Nephron progenitor cell (in vitro differentiated cells): ENCODE data around the gene RB1.

ENCODE experiments used
- DNase-seq: peaks from one replicate; pipeline ENCODE4 v3.0.0; 2021
- H3K27ac Mint-ChIP-seq: 2 replicates; pipeline ENCODE4 v1.8.0; 2021; ENCODE audit warnings: mild to moderate bottlenecking, moderate library complexity, mixed read lengths
- H3K27me3 Mint-ChIP-seq: 2 replicates; pipeline ENCODE4 v1.8.0; 2021; ENCODE audit warnings: mild to moderate bottlenecking, low read depth, mixed read lengths; ENCODE audit not compliant: poor library complexity
- H3K36me3 Mint-ChIP-seq: 2 replicates; pipeline ENCODE4 v1.8.0; 2021; ENCODE audit warnings: low read depth, mixed read lengths
- H3K4me1 Mint-ChIP-seq: 2 replicates; pipeline ENCODE4 v1.8.0; 2021; ENCODE audit warnings: mixed read lengths
- H3K4me3 Mint-ChIP-seq: 2 replicates; pipeline ENCODE4 v1.8.0; 2021; ENCODE audit warnings: mild to moderate bottlenecking, moderate library complexity, mixed read lengths
- H3K9me3 Mint-ChIP-seq: 2 replicates; pipeline ENCODE4 v1.8.0; 2021; ENCODE audit warnings: mild to moderate bottlenecking, moderate library complexity, mixed read lengths
- CTCF ChIP-seq: fragments of 200-600 bp; sonication (generic); IDR thresholded peaks from 2 replicates; pipeline ENCODE4 v1.5.0; 2021; ENCODE audit warnings: antibody characterized with exemption

Gene RB1

GRCh38 chr13:48518083-48518482, 214.5 kb downstream of the RB1 start:
- Mint-ChIP-seq H3K4me3 (no peak overlapping the region), H3K27ac (no peak overlapping the region), H3K36me3 (peaks cover 43% of the 10 kb centered on the region), H3K9me3 (no peaks in the 10 kb centered on the region), H3K27me3 (no peaks in the 10 kb centered on the region), H3K4me1 (peaks cover 8% of the 10 kb centered on the region)
- DNase-seq, result no peak
- TF ChIP-seq CTCF, result no peak

- no peaks in the 10 kb centered on the region for H3K9me3 Mint-ChIP-seq
- no peak for TF ChIP-seq CTCF
- no peak for DNase-seq
Observed at GRCh38 chr13:48526286-48526685, 222.7 kb downstream of the RB1 start.

GRCh38 chr13:48527955-48528354, 224.4 kb downstream of the RB1 start:
- Mint-ChIP-seq H3K36me3 (no peaks in the 10 kb centered on the region), H3K4me1 (peaks cover 21% of the 10 kb centered on the region), H3K9me3 (no peaks in the 10 kb centered on the region)

More at GRCh38 chr13:48526286-48526685, 222.7 kb downstream of the RB1 start:
- Mint-ChIP-seq H3K36me3 (peaks cover 4% of the 10 kb centered on the region), H3K4me1 (peaks cover 16% of the 10 kb centered on the region), H3K4me3 (no peak overlapping the region), H3K27me3 (no peaks in the 10 kb centered on the region), H3K27ac (no peak overlapping the region)

GRCh38 chr13:48528720-48529119, 225.2 kb downstream of the RB1 start:
- no peak overlapping the region for H3K4me3 Mint-ChIP-seq
- no peaks in the 10 kb centered on the region for H3K36me3 Mint-ChIP-seq
- no peak for DNase-seq

More at GRCh38 chr13:48527955-48528354, 224.4 kb downstream of the RB1 start:
- TF ChIP-seq CTCF, result no peak
- Mint-ChIP-seq H3K27ac (no peak overlapping the region), H3K27me3 (no peaks in the 10 kb centered on the region), H3K4me3 (no peak overlapping the region)
- DNase-seq, result no peak

GRCh38 chr13:48530833-48531232, 227.3 kb downstream of the RB1 start:
- Mint-ChIP-seq H3K27ac (peak overlapping the region; percentile 68), H3K9me3 (no peaks in the 10 kb centered on the region), H3K4me1 (peaks cover 38% of the 10 kb centered on the region), H3K36me3 (no peaks in the 10 kb centered on the region), H3K4me3 (peak overlapping the region; percentile 89), H3K27me3 (no peaks in the 10 kb centered on the region)
- no peak for TF ChIP-seq CTCF
- DNase-seq, result no peak

More at GRCh38 chr13:48528720-48529119, 225.2 kb downstream of the RB1 start:
- Mint-ChIP-seq H3K4me1 (peaks cover 27% of the 10 kb centered on the region), H3K27me3 (no peaks in the 10 kb centered on the region), H3K9me3 (no peaks in the 10 kb centered on the region), H3K27ac (no peak overlapping the region)
- no peak for TF ChIP-seq CTCF
